Subcutaneous adipose tissue (tissue), 4 donors: ENCODE measurements around the gene FAM237A. TPM values are rescaled to one million over a fixed set of nuclear protein-coding genes. Genes with fewer than 3 reads are reported as not detected.

Source experiments
- CTCF ChIP-seq: fragments of 450-650 bp; IDR thresholded peaks from one replicate; pipeline ENCODE4 v1.5.1; 2016; ENCODE audit warnings: low read depth, mild to moderate bottlenecking, control low read depth, antibody characterized with exemption, moderate library complexity
- total RNA-seq, 4 donors: library from RNA; depleted of rRNA; stranded (reverse); fragments of >200 nt; gene quantifications; one replicate each; pipeline ENCODE4 v1.1.0, GENCODE V29; 2016

The FAM237A gene
- total RNA-seq, 4 donors from 2014 or later, result not detected

GRCh38 chr2:206615417-206616089 is 26.7 kb upstream of the FAM237A start:
- TF ChIP-seq CTCF, result no peak

- TF ChIP-seq CTCF, result no peak
These were observed 26.1 kb upstream of the FAM237A start for GRCh38 chr2:206616151-206616550.

- no peak for TF ChIP-seq CTCF
These were observed 23.3 kb upstream of the FAM237A start for GRCh38 chr2:206619011-206619410.

GRCh38 chr2:206626108-206626507 is 16.2 kb upstream of the FAM237A start:
- TF ChIP-seq CTCF, result no peak

GRCh38 chr2:206627632-206628031 is 14.7 kb upstream of the FAM237A start:
- no peak for TF ChIP-seq CTCF

- TF ChIP-seq CTCF, result no peak
These were observed 10.9 kb upstream of the FAM237A start for GRCh38 chr2:206631340-206631739.

GRCh38 chr2:206635015-206635414 is 7.3 kb upstream of the FAM237A start:
- no peak for TF ChIP-seq CTCF
